SHP77 (cell line): ENCODE measurements around the gene HIGD1A.

Experiments used
- DNase-seq, 2 experiments: peaks; one replicate each; lab custom pipeline; 2025; lab: John Stamatoyannopoulos, UW

Gene HIGD1A

GRCh38 chr3:42800251-42800650 is 4.0 kb downstream of the HIGD1A start:
- no peak for DNase-seq

GRCh38 chr3:42799376-42799775 is 4.9 kb downstream of the HIGD1A start:
- no peak for DNase-seq

- no peak for DNase-seq
These were observed 7.9 kb downstream of the HIGD1A start for GRCh38 chr3:42796332-42796885.

- DNase-seq: no peak
These were observed 8.6 kb downstream of the HIGD1A start for GRCh38 chr3:42795621-42796181.

- no peak for DNase-seq
These were observed 13.5 kb downstream of the HIGD1A start for GRCh38 chr3:42790714-42791229.

GRCh38 chr3:42786631-42787030 is 17.7 kb downstream of the HIGD1A start:
- DNase-seq: no peak

- no peak for DNase-seq
These were observed 18.1 kb downstream of the HIGD1A start for GRCh38 chr3:42786212-42786611.

GRCh38 chr3:42780892-42781700 is 23.2 kb downstream of the HIGD1A start:
- DNase-seq: peak; percentile 56 to 67

GRCh38 chr3:42780398-42780797 is 23.9 kb downstream of the HIGD1A start:
- DNase-seq: no peak

- no peak for DNase-seq
These were observed 25.6 kb downstream of the HIGD1A start for GRCh38 chr3:42778644-42779043.

GRCh38 chr3:42773409-42773751 is 30.9 kb downstream of the HIGD1A start:
- no peak for DNase-seq

- DNase-seq: peak; percentile 97 to 99
These were observed 31.5 kb downstream of the HIGD1A start, which contains the start of gene CCDC13 for GRCh38 chr3:42772670-42773408. CCDC13 (minus strand) TSS chr3:42773253; CDS start chr3:42758345, 14,908 bp downstream.

GRCh38 chr3:42771271-42771670 is 33.0 kb downstream of the HIGD1A start:
- no peak for DNase-seq

GRCh38 chr3:42769477-42770131 is 34.7 kb downstream of the HIGD1A start:
- no peak for DNase-seq

- DNase-seq: no peak
These were observed 39.6 kb downstream of the HIGD1A start for GRCh38 chr3:42764561-42765295.

GRCh38 chr3:42764115-42764514 is 40.2 kb downstream of the HIGD1A start:
- DNase-seq: no peak

- no peak for DNase-seq
These were observed 41.3 kb downstream of the HIGD1A start for GRCh38 chr3:42763021-42763420.

GRCh38 chr3:42762046-42762724 is 42.1 kb downstream of the HIGD1A start:
- no peak for DNase-seq

GRCh38 chr3:42758126-42758525 is 46.2 kb downstream of the HIGD1A start:
- no peak for DNase-seq

GRCh38 chr3:42756681-42757213 is 47.5 kb downstream of the HIGD1A start:
- no peak for DNase-seq
